Naive thymus-derived CD8-positive, alpha-beta T cell (primary cell): ENCODE measurements around the gene CALML3. TPM values are rescaled to one million over a fixed set of nuclear protein-coding genes. Genes with fewer than 3 reads are reported as not detected.

Experiments
- ATAC-seq, 2 donors: fragments of 150-1000 bp; cut with Tn5 transposase in 1 of 2; sonication (Bioruptor Pico), chemical (Tn5 transposase) in 1 of 2; 1 replicate in 1 of 2; 2 replicates in 1 of 2; pipeline ENCODE4 v1.10.0; 2021; ENCODE audit warnings: mild to moderate bottlenecking in 2 of 2, moderate library complexity in 2 of 2
- POLR2A ChIA-PET: fragments of 350-600 bp; sonication (Branson Sonifier 250); formaldehyde crosslinking; loops from one replicate; lab custom pipeline; 2021; ENCODE audit warnings: antibody characterized with exemption; lab: Charles Lee
- DNase-seq, 10 donors: peaks; one replicate each; pipeline versions ENCODE4 v3.0.0 to v3.0.0-alpha.2; 2020 to 2022
- H3K27ac Mint-ChIP-seq, 10 donors: one replicate each; pipeline ENCODE4 v1.8.0; 2020 to 2022; ENCODE audit warnings: mild to moderate bottlenecking in 10 of 10, mixed read lengths in 10 of 10, moderate library complexity in 4 of 10, inconsistent platforms in 1 of 10
- H3K27me3 Mint-ChIP-seq, 5 donors: one replicate each; pipeline ENCODE4 v1.8.0; 2021 to 2022; ENCODE audit warnings: mixed read lengths in 5 of 5
- H3K36me3 Mint-ChIP-seq, 3 donors: one replicate each; pipeline ENCODE4 v1.8.0; 2020 to 2022; ENCODE audit warnings: mixed read lengths in 3 of 3, mild to moderate bottlenecking in 2 of 3, inconsistent platforms in 1 of 3
- H3K4me1 Mint-ChIP-seq, 4 donors: one replicate each; pipeline ENCODE4 v1.8.0; 2021 to 2022; ENCODE audit warnings: mixed read lengths in 4 of 4
- H3K4me3 Mint-ChIP-seq, 10 donors: one replicate each; pipeline ENCODE4 v1.8.0; 2020 to 2022; ENCODE audit warnings: mild to moderate bottlenecking in 10 of 10, mixed read lengths in 10 of 10, moderate library complexity in 6 of 10, inconsistent platforms in 1 of 10
- H3K9me3 Mint-ChIP-seq, 9 donors: one replicate each; pipeline ENCODE4 v1.8.0; 2020 to 2022; ENCODE audit warnings: mixed read lengths in 9 of 9, mild to moderate bottlenecking in 3 of 9, inconsistent platforms in 1 of 9, moderate library complexity in 1 of 9
- polyA plus RNA-seq, 3 donors: library from polyadenylated mRNA; unstranded; fragments of 300-500 nt; fragmentation: Illumina TruSeq; gene quantifications; one replicate each; pipeline ENCODE4 v1.2.3, GENCODE V29; 2021
- total RNA-seq, 8 experiments: library from RNA in 2 of 8; stranded (reverse) in 2 of 8; gene quantifications; one replicate each; pipeline ENCODE4 v1.2.3 and lab custom pipeline; 2021 to 2026

Gene CALML3
- total and polyA plus RNA-seq, 5 experiments from 2014 or later = not detected

GRCh38 chr10:5569568-5569967 lies 44.8 kb downstream of the CALML3 start:
- Mint-ChIP-seq H3K36me3 (no peaks in the 10 kb centered on the region), H3K27me3 (no peaks in the 10 kb centered on the region), H3K9me3 (peaks cover 0 to 4% (median 0%) of the 10 kb centered on the region in 9 donors), H3K27ac (no peak overlapping the region), H3K4me1 (peaks cover 7 to 15% (median 9%) of the 10 kb centered on the region in 4 donors), H3K4me3 (no peak overlapping the region)
- DNase-seq (no peak), ATAC-seq (no peak)
- POLR2A ChIA-PET = no interaction called here

GRCh38 chr10:5570007-5570655 lies 45.4 kb downstream of the CALML3 start:
- DNase-seq (no peak), ATAC-seq (no peak)
- peaks cover 2 to 10% (median 5%) of the 10 kb centered on the region in 4 donors for H3K4me1 Mint-ChIP-seq
- no peaks in the 10 kb centered on the region for H3K27me3 Mint-ChIP-seq
- H3K27ac Mint-ChIP-seq = no peak overlapping the region
- no peak overlapping the region for H3K4me3 Mint-ChIP-seq
- POLR2A ChIA-PET = no interaction called here
- H3K36me3 Mint-ChIP-seq = no peaks in the 10 kb centered on the region
- peaks cover 0 to 4% (median 0%) of the 10 kb centered on the region in 9 donors for H3K9me3 Mint-ChIP-seq

- Mint-ChIP-seq H3K9me3 (peaks cover 0 to 4% (median 0%) of the 10 kb centered on the region in 9 donors), H3K36me3 (no peaks in the 10 kb centered on the region), H3K4me3 (no peak overlapping the region), H3K27me3 (no peaks in the 10 kb centered on the region), H3K27ac (peak overlapping the region in 1 of 10 donors; percentile 34), H3K4me1 (peaks cover 2 to 7% (median 5%) of the 10 kb centered on the region in 4 donors)
- DNase-seq = no peak
- POLR2A ChIA-PET = no interaction called here
- no peak for ATAC-seq
These were observed 46.4 kb downstream of the CALML3 start for GRCh38 chr10:5570979-5571810.

GRCh38 chr10:5571826-5572225 lies 47.1 kb downstream of the CALML3 start:
- Mint-ChIP-seq H3K4me3 (no peak overlapping the region), H3K9me3 (peaks cover 0 to 4% (median 0%) of the 10 kb centered on the region in 9 donors), H3K27ac (no peak overlapping the region), H3K4me1 (peaks cover 0 to 4% (median under 1%) of the 10 kb centered on the region in 4 donors), H3K27me3 (no peaks in the 10 kb centered on the region), H3K36me3 (no peaks in the 10 kb centered on the region)
- POLR2A ChIA-PET = no interaction called here
- ATAC-seq (no peak), DNase-seq (no peak)

GRCh38 chr10:5573319-5573950 lies 48.7 kb downstream of the CALML3 start:
- DNase-seq (no peak), ATAC-seq (no peak)
- Mint-ChIP-seq H3K4me1 (peaks cover 0 to 5% (median 0%) of the 10 kb centered on the region in 4 donors), H3K9me3 (peaks cover 0 to 4% (median 0%) of the 10 kb centered on the region in 9 donors), H3K27me3 (no peaks in the 10 kb centered on the region), H3K27ac (peak overlapping the region in 1 of 10 donors; percentile 17), H3K4me3 (no peak overlapping the region), H3K36me3 (no peaks in the 10 kb centered on the region)
- POLR2A ChIA-PET = no interaction called here

- Mint-ChIP-seq H3K36me3 (no peaks in the 10 kb centered on the region), H3K27ac (peak overlapping the region in 1 of 10 donors; percentile 62), H3K9me3 (peaks cover 0 to under 1% (median 0%) of the 10 kb centered on the region in 9 donors), H3K4me3 (no peak overlapping the region), H3K4me1 (peaks cover 0 to 5% (median 0%) of the 10 kb centered on the region in 4 donors), H3K27me3 (no peaks in the 10 kb centered on the region)
- ATAC-seq (no peak), DNase-seq (no peak)
- POLR2A ChIA-PET = no interaction called here
These were observed 49.3 kb downstream of the CALML3 start for GRCh38 chr10:5573968-5574641.

GRCh38 chr10:5574642-5575131 lies 49.9 kb downstream of the CALML3 start:
- H3K36me3 Mint-ChIP-seq = no peaks in the 10 kb centered on the region
- ATAC-seq (no peak), DNase-seq (no peak)
- no peak overlapping the region for H3K4me3 Mint-ChIP-seq
- POLR2A ChIA-PET = no interaction called here
- peak overlapping the region in 1 of 10 donors; percentile 13 for H3K27ac Mint-ChIP-seq
- H3K4me1 Mint-ChIP-seq = peaks cover 0 to 5% (median 0%) of the 10 kb centered on the region in 4 donors
- H3K27me3 Mint-ChIP-seq = no peaks in the 10 kb centered on the region
- H3K9me3 Mint-ChIP-seq = no peaks in the 10 kb centered on the region

- H3K36me3 Mint-ChIP-seq = no peaks in the 10 kb centered on the region
These were observed 50.4 kb downstream of the CALML3 start for GRCh38 chr10:5575144-5575481.

GRCh38 chr10:5575482-5576153 lies 50.9 kb downstream of the CALML3 start:
- Mint-ChIP-seq H3K4me3 (no peak overlapping the region), H3K4me1 (peaks cover 0 to 5% (median under 1%) of the 10 kb centered on the region in 4 donors), H3K36me3 (no peaks in the 10 kb centered on the region), H3K9me3 (no peaks in the 10 kb centered on the region), H3K27ac (peak overlapping the region in 1 of 10 donors; percentile 3), H3K27me3 (no peaks in the 10 kb centered on the region)
- DNase-seq (no peak), ATAC-seq (no peak)
- POLR2A ChIA-PET = no interaction called here

More at GRCh38 chr10:5575144-5575481, 50.4 kb downstream of the CALML3 start:
- POLR2A ChIA-PET = no interaction called here
- Mint-ChIP-seq H3K4me1 (peaks cover 0 to 5% (median 0%) of the 10 kb centered on the region in 4 donors), H3K4me3 (no peak overlapping the region), H3K27me3 (no peaks in the 10 kb centered on the region), H3K27ac (peak overlapping the region in 2 of 10 donors; percentile 13 to 75), H3K9me3 (no peaks in the 10 kb centered on the region)
- no peak for DNase-seq
- ATAC-seq = no peak

- Mint-ChIP-seq H3K27me3 (no peaks in the 10 kb centered on the region), H3K9me3 (no peaks in the 10 kb centered on the region), H3K36me3 (no peaks in the 10 kb centered on the region), H3K27ac (peak overlapping the region in 3 of 10 donors; percentile 3 to 62 (median 34)), H3K4me1 (peaks cover 0 to 5% (median 2%) of the 10 kb centered on the region in 4 donors), H3K4me3 (no peak overlapping the region)
- DNase-seq (no peak), ATAC-seq (no peak)
- POLR2A ChIA-PET = no interaction called here
These were observed 51.5 kb downstream of the CALML3 start for GRCh38 chr10:5576154-5576748.
